SK-N-SH treated with all-trans-retinoic acid at 6 μM for 48 hours (cell line): ENCODE measurements around the gene EIF2S1.

ENCODE experiments used
- ATAC-seq: fragments of 200-7000 bp; cut with Tn5 transposase; 3 replicates; pipeline ENCODE4 v1.9.1; 2020; ENCODE audit warnings: mild to moderate bottlenecking, moderate library complexity
- ARNTL ChIP-seq: fragments of 450-650 bp; formaldehyde crosslinking; IDR thresholded peaks from 2 replicates; pipeline ENCODE4 v1.5.0; 2020; ENCODE audit warnings: low read depth, mild to moderate bottlenecking, moderate library complexity, borderline replicate concordance
- CREB5 ChIP-seq: fragments of 250-450 bp; sonication (Bioruptor Pico); IDR thresholded peaks from 2 replicates; pipeline ENCODE4 v1.5.1; 2020; ENCODE audit warnings: low read depth, mild to moderate bottlenecking, moderate library complexity
- CSDC2 ChIP-seq: fragments of 250-450 bp; sonication (Bioruptor Pico); IDR thresholded peaks from 2 replicates; pipeline ENCODE4 v1.5.0; 2020; ENCODE audit warnings: mild to moderate bottlenecking, moderate library complexity
- ESRRG ChIP-seq: fragments of 250-450 bp; sonication (Bioruptor Pico); IDR thresholded peaks from 2 replicates; pipeline ENCODE4 v1.6.1; 2021; ENCODE audit warnings: mild to moderate bottlenecking
- GLIS3 ChIP-seq: fragments of 250-450 bp; sonication (Bioruptor Pico); IDR thresholded peaks from 2 replicates; pipeline ENCODE4 v1.5.0; 2020; ENCODE audit warnings: mild to moderate bottlenecking, moderate library complexity
- ISL1 ChIP-seq: fragments of 250-450 bp; sonication (Bioruptor Pico); IDR thresholded peaks from 2 replicates; pipeline ENCODE4 v2.1.2; 2022; ENCODE audit warnings: mild to moderate bottlenecking, moderate library complexity
- OSR1 ChIP-seq: fragments of 250-450 bp; sonication (Bioruptor Pico); IDR thresholded peaks from 2 replicates; pipeline ENCODE4 v1.8.0; 2022; ENCODE audit warnings: moderate library complexity, mild to moderate bottlenecking, inconsistent platforms
- PATZ1 ChIP-seq: fragments of 250-450 bp; sonication (Bioruptor Pico); IDR thresholded peaks from 2 replicates; pipeline ENCODE4 v1.8.0; 2020; ENCODE audit warnings: mild to moderate bottlenecking, moderate library complexity, borderline replicate concordance
- POU6F1 ChIP-seq: fragments of 250-450 bp; sonication (Bioruptor Pico); IDR thresholded peaks from 2 replicates; pipeline ENCODE4 v1.8.0; 2021; ENCODE audit warnings: low read depth, mild to moderate bottlenecking, moderate library complexity, borderline replicate concordance
- PPARA ChIP-seq: fragments of 250-450 bp; sonication (Bioruptor Pico); IDR thresholded peaks from 2 replicates; pipeline ENCODE4 v1.5.0; 2020; ENCODE audit warnings: mild to moderate bottlenecking, borderline replicate concordance
- RARB ChIP-seq: fragments of 250-450 bp; sonication (Bioruptor Pico); IDR thresholded peaks from 2 replicates; pipeline ENCODE4 v1.8.0; 2021; ENCODE audit warnings: mild to moderate bottlenecking, moderate library complexity
- SNAI2 ChIP-seq: fragments of 250-450 bp; sonication (Bioruptor Pico); IDR thresholded peaks from 2 replicates; pipeline ENCODE4 v1.5.0; 2020; ENCODE audit warnings: mild to moderate bottlenecking, moderate library complexity
- TCF4 ChIP-seq: fragments of 250-450 bp; sonication (Bioruptor Pico); IDR thresholded peaks from 2 replicates; pipeline ENCODE4 v1.8.0; 2021; ENCODE audit warnings: mild to moderate bottlenecking, moderate library complexity, borderline replicate concordance
- TOX ChIP-seq: fragments of 250-450 bp; sonication (Bioruptor Pico); IDR thresholded peaks from 2 replicates; pipeline ENCODE4 v1.8.0; 2021; ENCODE audit warnings: mild to moderate bottlenecking, moderate library complexity, borderline replicate concordance
- TSHZ2 ChIP-seq: fragments of 250-450 bp; sonication (Bioruptor Pico); IDR thresholded peaks from 2 replicates; pipeline ENCODE4 v1.5.0; 2020; ENCODE audit warnings: mild to moderate bottlenecking, moderate library complexity
- ZC3H10 ChIP-seq: fragments of 250-450 bp; sonication (Bioruptor Pico); IDR thresholded peaks from 2 replicates; pipeline ENCODE4 v1.5.1; 2021; ENCODE audit warnings: mild to moderate bottlenecking, moderate library complexity
- ZFP3 ChIP-seq: fragments of 250-450 bp; sonication (Bioruptor Pico); IDR thresholded peaks from 2 replicates; pipeline ENCODE4 v1.5.0; 2020; ENCODE audit warnings: mild to moderate bottlenecking, moderate library complexity
- ZFP30 ChIP-seq: fragments of 450-650 bp; formaldehyde crosslinking; IDR thresholded peaks from 2 replicates; pipeline ENCODE4 v1.5.0; 2022; ENCODE audit warnings: mild to moderate bottlenecking, moderate library complexity
- ZNF565 ChIP-seq: fragments of 450-650 bp; formaldehyde crosslinking; conservative IDR thresholded peaks from 2 replicates; pipeline ENCODE4 v1.5.0; 2020; ENCODE audit warnings: low read depth, mild to moderate bottlenecking, moderate library complexity
- ZNF70 ChIP-seq: fragments of 450-650 bp; formaldehyde crosslinking; IDR thresholded peaks from 2 replicates; pipeline ENCODE4 v1.5.0; 2020; ENCODE audit warnings: mild to moderate bottlenecking, moderate library complexity
- ZNF8 ChIP-seq: fragments of 450-650 bp; formaldehyde crosslinking; IDR thresholded peaks from 2 replicates; pipeline ENCODE4 v1.5.0; 2020; ENCODE audit warnings: mild to moderate bottlenecking, moderate library complexity

Gene EIF2S1

GRCh38 chr14:67359775-67360469 lies at the start of gene EIF2S1, which contains the start of gene ATP6V1D:
Gene EIF2S1, plus strand, starts transcription at chr14:67360328. Its CDS starts 4,440 bp downstream, at chr14:67364768.
Gene ATP6V1D, minus strand, starts transcription at chr14:67359804. Its CDS starts 106 bp downstream, at chr14:67359698.
- ATAC-seq: peak; percentile 91
- TF ChIP-seq ZNF70 (CRISPR knock-in tag) (no peak), OSR1 (CRISPR knock-in tag) (no peak), ARNTL (CRISPR knock-in tag) (no peak), PATZ1 (CRISPR knock-in tag) (no peak), CREB5 (no peak), ISL1 (no peak), ZC3H10 (no peak), SNAI2 (CRISPR knock-in tag) (no peak), TSHZ2 (CRISPR knock-in tag) (no peak), TOX (CRISPR knock-in tag) (no peak), TCF4 (CRISPR knock-in tag) (no peak), ESRRG (CRISPR knock-in tag) (no peak), POU6F1 (CRISPR knock-in tag) (no peak), RARB (no peak), GLIS3 (CRISPR knock-in tag) (no peak), ZNF565 (CRISPR knock-in tag) (no peak)

GRCh38 chr14:67311868-67312267 lies 48.3 kb upstream of the EIF2S1 start:
- TF ChIP-seq PPARA (CRISPR knock-in tag) (no peak), ZNF565 (CRISPR knock-in tag) (no peak), SNAI2 (CRISPR knock-in tag) (no peak), ZFP30 (CRISPR knock-in tag) (no peak), POU6F1 (CRISPR knock-in tag) (no peak), ZNF8 (no peak), OSR1 (CRISPR knock-in tag) (no peak), ZFP3 (CRISPR knock-in tag) (no peak), TCF4 (CRISPR knock-in tag) (no peak), TSHZ2 (CRISPR knock-in tag) (no peak), GLIS3 (CRISPR knock-in tag) (no peak), ZNF70 (CRISPR knock-in tag) (no peak), CREB5 (no peak), TOX (CRISPR knock-in tag) (no peak), ISL1 (no peak), ARNTL (CRISPR knock-in tag) (no peak), CSDC2 (CRISPR knock-in tag) (no peak)
- ATAC-seq: no peak
